Measurements from ENCODE around the gene GNA14. TPM values are rescaled to one million over a fixed set of nuclear protein-coding genes. Genes with fewer than 3 reads are reported as not detected.

Gene GNA14
- polyA plus RNA-seq, 1 experiment: 0.22 TPM

- no peaks in the 10 kb centered on the region for H3K36me3 ChIP-seq (ENCODE audit: control insufficient read depth, insufficient read depth, low read length)
- ChIA-PET POLR2A (no interaction called here), CTCF (interaction anchor here (0.6 to 7.0 kb wide), 9 partner anchors 10 to 685 kb away, joined by 3 to 91 read pairs (median 22); no protein-coding TSS in a partner anchor)
- no peak for DNase-seq (ENCODE audit: low read depth)
- no peaks in the 10 kb centered on the region for H3K27me3 ChIP-seq (ENCODE audit: control insufficient read depth, insufficient read depth, low read length)
- TF ChIP-seq CTCF (IDR thresholded peaks at IDR 0.05; ENCODE audit: insufficient read depth, low read depth, low read length): no peak
- no peak overlapping the region for H3K4me3 ChIP-seq (ENCODE audit: low read depth, low read length)
These were observed 212.8 kb downstream of the GNA14 start for GRCh38 chr9:77435277-77435676.

- H3K4me3 ChIP-seq (ENCODE audit: low read depth, low read length): no peak overlapping the region
- POLR2A ChIA-PET: no interaction called here
- no peaks in the 10 kb centered on the region for H3K36me3 ChIP-seq (ENCODE audit: control insufficient read depth, insufficient read depth, low read length)
- peaks cover 2% of the 10 kb centered on the region; the same call in 1 of the 2 replicates for H3K27me3 ChIP-seq (ENCODE audit: control insufficient read depth, insufficient read depth, low read length)
- DNase-seq (ENCODE audit: low read depth): no peak
- CTCF ChIA-PET: interaction anchor here (0.6 to 7.0 kb wide), 34 partner anchors 8 to 781 kb away, joined by 3 to 91 read pairs (median 4); no protein-coding TSS in a partner anchor
- peak; percentile 100 for TF ChIP-seq CTCF (IDR thresholded peaks at IDR 0.05; ENCODE audit: insufficient read depth, low read depth, low read length)
These were observed 214.3 kb downstream of the GNA14 start for GRCh38 chr9:77433675-77434445.

- no peaks in the 10 kb centered on the region for H3K36me3 ChIP-seq (ENCODE audit: control insufficient read depth, insufficient read depth, low read length)
- TF ChIP-seq CTCF (IDR thresholded peaks at IDR 0.05; ENCODE audit: insufficient read depth, low read depth, low read length): no peak
- peaks cover 2% of the 10 kb centered on the region; the same call in 1 of the 2 replicates for H3K27me3 ChIP-seq (ENCODE audit: control insufficient read depth, insufficient read depth, low read length)
- no peak for DNase-seq (ENCODE audit: low read depth)
- CTCF ChIA-PET: interaction anchor here (3.0 to 7.0 kb wide), 2 partner anchors 25 to 603 kb away, joined by 23 to 91 read pairs; no protein-coding TSS in a partner anchor
- H3K4me3 ChIP-seq (ENCODE audit: low read depth, low read length): no peak overlapping the region
- POLR2A ChIA-PET: no interaction called here
These were observed 216.1 kb downstream of the GNA14 start for GRCh38 chr9:77432053-77432452.

GRCh38 chr9:77429928-77430327, 218.2 kb downstream of the GNA14 start:
- TF ChIP-seq CTCF (IDR thresholded peaks at IDR 0.05; ENCODE audit: insufficient read depth, low read depth, low read length): no peak
- DNase-seq (ENCODE audit: low read depth): no peak
- Histone ChIP-seq H3K36me3 (ENCODE audit: control insufficient read depth, insufficient read depth, low read length) (no peaks in the 10 kb centered on the region), H3K27me3 (ENCODE audit: control insufficient read depth, insufficient read depth, low read length) (peaks cover 2% of the 10 kb centered on the region; the same call in 1 of the 2 replicates), H3K4me3 (ENCODE audit: low read depth, low read length) (no peak overlapping the region)
- POLR2A ChIA-PET: no interaction called here
- CTCF ChIA-PET: interaction anchor here (0.5 to 0.6 kb wide), 2 partner anchors 9 to 685 kb away, joined by 3 to 5 read pairs; no protein-coding TSS in a partner anchor

- DNase-seq (ENCODE audit: low read depth): no peak
- Histone ChIP-seq H3K27me3 (ENCODE audit: control insufficient read depth, insufficient read depth, low read length) (peaks cover 2% of the 10 kb centered on the region; the same call in 1 of the 2 replicates), H3K36me3 (ENCODE audit: control insufficient read depth, insufficient read depth, low read length) (no peaks in the 10 kb centered on the region), H3K4me3 (ENCODE audit: low read depth, low read length) (no peak overlapping the region)
- no peak for TF ChIP-seq CTCF (IDR thresholded peaks at IDR 0.05; ENCODE audit: insufficient read depth, low read depth, low read length)
- ChIA-PET POLR2A (interaction anchor here (0.6 kb wide), 1 partner anchor 869 kb away, joined by 3 read pairs; no protein-coding TSS in a partner anchor), CTCF (no interaction called here)
These were observed 220.7 kb downstream of the GNA14 start for GRCh38 chr9:77427256-77427927.
